Stimulated activated CD8-positive, alpha-beta memory T cell treated with anti-CD3 and anti-CD28 coated beads, Interleukin-12 subunit alpha, Interleukin-12 subunit beta, amount 100 ng/mL, for 1 hour (primary cell): ENCODE results near the gene ERP44.
A peak's percentile ranks its signal among the peaks of the same experiment; 100 is the strongest.
"Not testable (repeated sequence)": the region's sequence is repeated elsewhere in the genome, so short reads cannot be mapped to it uniquely, and the experiment has no call there.

Source experiments
- DNase-seq: peaks from one replicate; pipeline ENCODE4 v3.0.0-alpha.2; 2020; ENCODE audit warnings: low read depth

ERP44 gene

DNA sequence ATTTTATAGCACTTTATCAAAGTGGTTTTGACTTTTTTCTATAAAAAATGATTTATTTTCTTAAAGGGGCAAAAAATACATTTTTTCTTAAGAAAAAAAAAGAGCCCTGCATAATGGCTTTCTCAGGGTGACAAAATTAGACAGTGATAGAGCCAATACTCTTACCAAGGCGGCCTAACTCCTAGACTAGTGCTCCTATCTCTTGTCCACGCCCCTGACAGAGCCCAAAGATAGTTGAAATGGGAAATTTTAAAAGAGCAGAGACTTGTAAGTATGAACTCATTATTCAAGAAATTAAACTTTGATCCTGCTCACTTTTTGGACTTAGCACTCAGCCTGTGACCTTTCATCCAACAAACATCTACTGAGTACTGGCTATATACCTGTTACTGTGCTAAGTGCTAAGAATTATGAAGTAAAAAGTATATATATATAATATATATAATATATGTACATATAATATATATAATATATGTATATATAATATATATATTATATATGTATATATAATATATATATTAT lies 1.4 kb upstream of the ERP44 start:
- no peak for DNase-seq

DNA sequence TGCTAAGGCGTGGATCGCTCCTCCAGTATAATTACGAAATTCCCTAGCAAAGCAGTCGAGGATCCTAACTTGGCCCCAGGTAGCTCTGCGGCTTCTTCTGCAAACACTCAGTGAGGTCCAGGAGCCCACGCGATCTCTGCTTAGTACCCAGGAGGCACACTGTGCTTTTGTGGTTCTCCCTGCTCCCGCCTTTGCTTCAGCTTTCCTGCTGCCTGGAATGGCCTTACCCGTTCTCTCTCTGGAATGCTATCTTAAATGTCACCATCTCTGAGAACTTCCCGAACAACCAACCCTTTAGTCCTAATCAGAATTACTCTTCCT lies 882 bp upstream of the ERP44 start:
- DNase-seq = no peak

DNA sequence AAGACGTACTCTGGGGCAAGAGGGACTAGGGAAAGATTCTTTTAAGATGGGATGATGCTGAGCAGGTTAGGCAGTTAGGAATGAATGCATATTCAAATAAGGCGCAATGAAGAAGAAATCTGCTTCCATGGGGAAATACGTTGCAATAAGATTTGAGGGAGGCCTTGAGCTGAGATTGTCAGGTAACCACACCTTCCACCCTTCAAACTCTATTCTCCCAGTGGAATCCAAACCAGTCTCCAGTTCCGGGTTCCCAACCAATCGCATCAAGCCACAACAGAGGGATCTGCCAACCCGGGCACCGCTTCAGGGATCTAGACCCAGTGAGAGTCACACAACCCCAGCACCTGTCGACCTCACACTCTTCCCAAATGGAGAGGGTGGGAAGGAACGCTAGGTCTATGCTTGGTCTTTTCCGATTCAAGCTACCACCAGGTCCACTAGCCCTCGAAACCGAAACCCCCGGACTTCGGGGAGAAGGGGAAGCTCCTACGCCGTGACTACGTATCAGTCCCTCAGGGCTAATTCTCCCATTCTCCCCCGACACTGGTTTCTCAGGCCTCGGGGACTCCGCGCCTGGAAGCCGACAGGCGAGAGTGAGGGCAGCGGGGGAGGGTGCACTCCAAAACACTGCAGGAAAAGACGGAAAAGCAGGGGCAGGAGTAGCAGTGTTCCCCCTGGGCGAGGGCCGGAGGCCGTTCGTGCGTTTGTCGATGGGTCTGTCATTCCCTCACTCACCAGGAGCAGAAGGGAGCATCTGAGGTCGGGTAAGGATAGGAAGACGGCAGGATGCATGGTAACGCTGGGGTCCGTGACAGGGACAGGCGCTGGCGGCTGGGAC lies 534 bp downstream of the ERP44 start:
- DNase-seq = peak; percentile 2

DNA sequence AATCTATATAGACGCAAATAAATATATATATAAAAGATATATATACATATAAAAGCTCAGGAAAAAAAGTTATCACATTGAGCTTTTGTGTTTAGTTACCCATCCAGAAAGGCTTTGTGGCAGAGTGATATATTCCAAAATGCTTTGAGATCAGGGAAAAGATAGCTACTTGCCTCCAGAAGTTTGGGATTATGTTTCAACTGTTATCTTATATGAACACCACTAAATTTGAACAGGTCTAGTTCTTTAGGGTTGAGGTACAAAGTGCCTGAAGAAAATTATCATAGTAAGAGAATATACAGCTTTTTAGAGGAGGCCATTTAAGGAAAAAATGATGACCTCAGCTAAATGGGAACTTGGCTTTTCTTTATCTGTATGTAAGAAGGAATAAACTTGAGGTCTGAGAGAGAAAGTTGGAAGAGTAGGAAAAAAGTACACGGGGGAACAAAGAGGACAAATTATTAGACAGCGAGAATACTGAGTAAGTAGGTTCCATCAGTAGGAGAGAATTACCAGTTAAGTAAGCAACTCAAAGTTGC lies 2.4 kb downstream of the ERP44 start:
- DNase-seq = no peak

DNA sequence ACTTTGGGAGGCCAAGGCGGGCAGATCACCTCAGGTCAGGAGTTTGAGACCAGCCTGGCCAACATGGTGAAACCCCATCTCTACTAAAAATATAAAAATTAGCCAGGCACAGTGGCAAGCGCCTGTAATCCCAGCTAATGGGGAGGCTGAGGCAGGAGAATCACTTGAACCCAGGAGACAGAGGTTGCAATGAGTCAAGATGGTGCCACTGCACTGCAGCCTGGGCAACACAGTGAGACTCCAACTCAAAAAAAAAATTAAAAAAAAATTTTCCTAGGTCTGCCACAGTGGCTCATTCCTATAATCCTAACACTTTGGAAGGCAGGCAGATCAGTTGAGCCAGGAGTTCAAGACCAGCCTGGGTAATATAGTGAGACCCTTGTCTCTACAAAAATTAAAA lies 4.4 kb downstream of the ERP44 start:
- not testable (repeated sequence) for DNase-seq

DNA sequence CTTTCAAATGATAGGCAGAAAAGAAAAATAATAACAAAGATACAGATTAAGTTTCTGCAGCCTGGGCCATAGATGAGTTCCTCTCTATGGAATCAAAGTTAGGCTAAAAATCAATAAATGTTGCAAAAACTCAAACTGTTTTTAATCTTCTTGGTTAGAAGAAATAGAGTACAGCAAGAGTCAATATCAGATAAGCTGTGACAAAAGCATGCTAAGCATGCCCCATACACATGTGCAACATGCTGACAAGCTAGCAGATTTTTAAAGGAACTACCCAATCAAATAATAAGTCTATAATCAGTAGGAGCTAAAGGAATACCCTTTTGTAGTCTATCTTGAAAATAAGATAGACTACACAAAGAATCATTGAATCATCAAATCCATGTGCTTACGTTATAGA lies 6.7 kb downstream of the ERP44 start:
- DNase-seq = no peak

DNA sequence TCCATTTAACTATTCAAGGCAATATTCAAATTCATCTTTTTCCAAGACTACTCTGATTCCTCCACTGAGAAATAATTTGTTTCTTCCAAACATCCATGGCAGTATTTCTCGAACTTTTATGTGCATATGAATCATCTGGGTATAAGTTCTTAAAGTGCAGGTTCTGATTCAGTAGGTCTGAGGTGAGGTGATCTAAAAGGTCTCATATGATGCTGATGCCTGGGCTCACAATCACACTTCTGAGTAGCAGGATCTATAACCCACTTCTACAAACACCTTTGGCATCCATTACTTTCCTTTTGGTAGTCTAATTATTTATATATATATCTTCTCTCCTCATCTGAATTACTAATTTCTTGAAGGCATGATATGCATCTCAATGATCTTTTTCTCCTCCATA lies 7.2 kb downstream of the ERP44 start:
- DNase-seq = no peak

DNA sequence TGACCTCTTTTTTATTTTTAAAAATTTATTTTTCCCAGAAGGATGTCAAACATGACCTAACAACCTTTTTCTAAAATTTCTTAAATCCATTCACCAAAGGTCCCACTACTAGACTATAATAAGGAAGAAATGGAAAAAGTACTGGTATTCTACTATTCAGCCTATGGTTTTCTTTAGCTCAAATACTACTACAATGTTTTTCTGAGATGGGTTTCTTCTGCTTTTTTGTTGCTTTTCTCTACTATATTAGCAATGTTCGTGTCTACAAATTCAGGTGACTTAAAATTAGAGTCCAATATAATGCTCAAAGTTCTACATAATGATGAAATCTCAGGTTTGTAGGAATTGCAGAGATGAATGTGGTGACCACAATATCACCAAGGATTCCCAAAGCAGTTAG lies 7.9 kb downstream of the ERP44 start:
- no peak for DNase-seq

DNA sequence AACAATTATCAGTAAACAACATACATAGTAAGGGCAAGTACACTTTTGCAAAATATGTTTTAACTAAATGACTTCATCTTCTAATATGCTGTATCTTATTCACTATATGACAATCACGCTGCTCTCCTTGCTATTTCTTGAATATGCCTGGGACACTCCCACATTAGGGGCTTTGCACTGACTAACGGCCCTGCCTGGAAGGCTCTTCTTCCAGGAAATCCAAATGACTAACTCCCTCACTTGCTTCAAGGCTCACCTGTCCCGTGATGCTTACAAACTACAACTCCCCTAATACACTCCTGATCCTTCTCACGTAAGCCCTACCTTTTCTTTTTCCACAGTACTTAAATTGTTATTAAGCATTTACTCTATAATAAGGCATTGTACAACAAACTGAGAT lies 10.6 kb downstream of the ERP44 start:
- DNase-seq = no peak

DNA sequence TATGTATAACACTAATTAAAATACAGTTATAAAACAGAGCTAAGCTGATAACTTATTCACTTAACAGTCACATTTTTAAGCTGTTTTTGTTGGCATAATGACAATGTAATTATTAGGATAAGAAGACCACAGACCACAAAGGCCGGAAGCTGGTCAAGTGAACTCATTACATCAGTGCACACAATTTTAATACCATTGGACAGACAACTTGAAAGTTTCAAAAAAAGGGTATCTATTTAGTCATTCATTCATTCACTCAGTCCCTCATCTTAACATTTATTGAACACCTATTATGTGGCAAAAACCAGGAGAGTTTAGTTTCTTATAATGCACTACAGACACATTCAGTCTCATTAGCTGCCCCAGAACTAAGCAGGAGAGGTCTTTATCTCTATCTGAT lies 11.6 kb downstream of the ERP44 start:
- DNase-seq = no peak

DNA sequence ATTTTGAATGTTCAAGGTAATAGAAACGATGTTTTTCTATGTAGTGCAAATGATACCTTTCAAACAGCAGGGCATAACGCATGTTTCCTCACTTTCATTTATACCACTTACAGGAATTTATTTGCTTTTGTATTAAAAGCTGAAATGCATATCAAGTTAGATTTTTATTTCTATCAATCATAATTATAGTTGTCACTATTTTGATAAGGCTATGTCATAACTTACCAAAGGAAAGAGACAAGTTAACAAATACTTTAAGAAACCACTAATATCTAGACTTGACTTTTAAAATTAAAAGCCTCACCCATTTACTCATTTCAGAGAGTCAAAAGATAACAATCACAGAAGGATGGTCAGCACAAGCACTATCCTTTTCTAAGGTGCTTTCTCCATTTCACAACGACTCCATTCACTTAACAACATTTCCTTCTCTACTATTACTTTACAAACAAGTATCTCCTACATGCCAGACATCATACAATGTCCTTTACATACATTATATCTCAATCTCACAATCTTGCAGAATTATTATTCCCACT lies 12.6 kb downstream of the ERP44 start:
- no peak for DNase-seq

DNA sequence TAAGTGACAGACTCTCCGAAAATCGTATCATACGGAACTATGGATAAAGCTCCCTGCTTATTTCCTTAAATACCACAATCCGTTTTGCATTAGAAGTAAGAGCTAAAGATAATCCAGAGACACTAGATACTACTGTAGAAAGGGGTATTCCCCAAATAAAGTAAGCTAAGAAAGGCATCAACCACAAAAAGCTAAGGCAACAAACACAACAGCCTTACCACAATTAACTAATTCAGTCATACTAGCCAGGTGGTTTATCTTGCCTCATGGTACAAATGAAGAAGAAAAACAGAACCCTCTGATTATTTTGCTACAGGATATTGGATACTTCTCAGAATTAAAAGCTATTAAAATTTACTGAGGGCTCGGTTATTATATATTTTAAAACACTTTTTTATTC lies 14.1 kb downstream of the ERP44 start:
- no peak for DNase-seq

DNA sequence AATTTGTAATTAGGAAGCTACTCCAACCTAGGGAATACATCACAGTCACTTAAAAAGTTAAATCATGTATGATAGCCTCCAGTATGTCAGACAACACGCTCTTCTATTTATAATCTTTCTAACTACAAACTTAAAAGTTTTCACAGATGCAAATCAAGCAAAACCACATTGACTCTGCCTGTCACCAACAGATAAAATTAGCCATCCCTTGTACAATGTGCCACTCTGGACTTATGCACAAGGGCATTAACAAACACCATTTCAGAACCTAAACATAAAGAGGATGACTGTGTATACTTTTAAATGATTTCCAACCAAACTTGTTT lies 14.7 kb downstream of the ERP44 start:
- DNase-seq = no peak

DNA sequence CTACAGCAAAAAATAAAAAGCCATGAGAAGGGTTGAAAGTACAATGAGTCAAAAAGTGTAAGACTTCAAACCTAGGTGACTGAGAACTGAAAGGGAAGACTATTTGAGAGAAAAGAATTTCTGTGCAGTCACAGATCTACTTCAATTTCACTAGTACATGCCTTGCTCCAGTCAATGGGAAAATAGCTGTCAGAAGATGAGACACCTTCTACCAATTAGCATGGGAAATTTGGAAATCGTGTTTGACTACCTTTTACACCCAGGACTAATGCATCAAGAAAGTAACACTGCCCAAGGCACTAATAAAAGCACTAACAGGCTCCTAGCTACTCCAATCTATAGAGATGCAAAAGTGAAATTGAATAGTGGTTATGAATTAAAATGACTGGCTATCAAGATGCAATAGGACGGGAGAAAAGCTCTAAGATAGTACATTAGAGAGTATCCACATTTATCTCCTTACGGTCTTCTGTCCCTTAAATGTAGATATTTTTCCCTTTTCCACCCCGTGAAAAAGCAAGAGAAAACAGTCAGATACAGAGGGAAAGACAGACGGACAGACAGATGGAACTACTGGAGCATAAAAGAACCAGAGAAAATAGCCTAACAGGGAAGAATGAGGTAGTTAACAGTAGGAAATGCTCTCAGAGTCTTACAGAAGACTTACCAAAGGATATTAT lies 15.2 kb downstream of the ERP44 start:
- no peak for DNase-seq

DNA sequence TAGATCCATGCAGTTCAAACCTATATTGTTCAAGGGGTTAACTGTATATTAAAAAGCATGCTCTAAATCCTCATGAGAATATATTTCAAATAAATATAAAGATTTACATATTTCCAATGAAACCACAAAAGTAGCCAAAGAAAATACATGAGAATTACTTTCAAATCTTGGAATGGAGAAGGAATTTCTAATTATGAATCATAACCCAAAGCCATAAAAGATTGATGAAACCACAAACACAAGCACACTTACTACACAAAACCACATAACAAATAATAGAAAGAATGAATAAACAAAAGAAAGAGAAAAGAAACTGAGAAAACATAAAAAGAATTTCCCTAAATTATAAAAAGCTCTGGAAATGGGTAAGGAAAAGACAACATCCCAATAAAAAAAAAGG lies 16.0 kb downstream of the ERP44 start:
- DNase-seq = no peak

DNA sequence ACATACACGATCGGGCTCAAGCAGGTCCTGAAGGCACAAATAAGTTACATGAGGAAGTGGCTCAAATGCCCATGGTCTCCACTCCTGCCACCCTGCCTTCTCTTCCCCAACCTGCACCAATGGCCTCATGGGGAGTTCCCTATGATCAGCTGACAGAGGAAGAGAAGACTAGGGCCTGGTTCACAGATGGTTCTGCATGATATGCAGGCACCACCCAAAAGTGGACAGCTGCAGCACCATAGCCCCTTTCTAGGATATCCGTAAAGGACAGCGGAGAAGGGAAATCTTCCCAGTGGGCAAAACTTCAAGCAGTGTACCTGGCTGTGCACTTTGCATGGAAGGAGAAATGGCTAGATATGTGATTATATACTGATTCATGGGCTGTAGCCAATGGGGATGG lies 22.5 kb downstream of the ERP44 start:
- not testable (repeated sequence) for DNase-seq

DNA sequence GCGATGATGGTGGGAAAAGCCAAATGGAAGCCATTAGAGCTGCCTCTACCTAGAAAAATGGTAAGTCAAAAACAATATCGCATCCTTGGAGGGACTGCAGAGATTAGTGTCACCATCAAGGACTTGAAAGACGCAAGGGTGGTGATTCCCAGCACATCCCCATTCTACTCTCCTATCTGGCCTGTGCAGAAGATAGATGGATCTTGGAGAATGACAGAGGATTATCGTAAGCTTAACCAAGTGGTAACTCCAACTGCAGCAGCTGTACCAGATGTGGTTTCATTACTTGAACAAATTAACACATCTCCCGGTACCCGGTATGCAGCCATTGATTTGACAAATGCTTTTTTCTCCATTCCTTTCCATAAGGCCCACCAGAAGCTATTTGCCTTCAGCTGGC lies 23.8 kb downstream of the ERP44 start:
- no peak for DNase-seq

DNA sequence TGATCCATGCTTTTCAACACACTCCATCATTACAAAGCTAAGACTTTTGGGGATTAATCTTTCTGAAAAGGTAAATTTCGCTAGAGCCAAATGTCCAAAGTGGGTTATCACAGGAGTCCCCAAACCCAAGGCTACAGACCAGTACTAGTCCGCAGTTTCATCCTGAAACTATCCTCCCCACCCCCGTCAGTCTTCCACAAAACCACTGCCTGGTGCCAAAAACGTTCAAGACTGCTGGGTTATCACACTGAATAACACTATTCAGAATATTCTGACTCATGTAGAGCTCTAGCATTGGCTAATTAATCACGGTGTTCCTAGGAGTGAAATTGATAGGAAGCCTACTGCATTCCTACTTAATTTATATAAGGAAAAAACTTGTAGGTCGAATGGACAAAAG lies 24.7 kb downstream of the ERP44 start:
- no peak for DNase-seq

DNA sequence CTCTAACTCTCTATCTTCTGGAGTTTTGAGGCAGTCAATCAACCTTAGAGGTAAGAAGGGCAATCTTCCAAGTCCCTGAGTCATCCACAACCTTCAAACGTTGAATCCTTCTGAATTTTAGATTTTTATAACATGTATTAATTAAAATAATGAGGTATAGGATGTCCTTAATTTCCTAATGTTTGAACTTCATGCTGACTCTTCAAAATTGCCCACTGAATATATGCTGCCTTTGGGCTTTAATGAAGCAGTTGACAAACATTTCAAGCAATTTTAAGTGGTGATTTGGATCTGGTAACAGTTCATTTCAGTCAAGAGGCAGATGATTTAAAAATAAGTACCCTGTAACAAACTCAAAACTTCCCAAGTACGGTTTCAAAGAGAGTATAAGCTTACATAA lies 26.0 kb downstream of the ERP44 start:
- DNase-seq = no peak

DNA sequence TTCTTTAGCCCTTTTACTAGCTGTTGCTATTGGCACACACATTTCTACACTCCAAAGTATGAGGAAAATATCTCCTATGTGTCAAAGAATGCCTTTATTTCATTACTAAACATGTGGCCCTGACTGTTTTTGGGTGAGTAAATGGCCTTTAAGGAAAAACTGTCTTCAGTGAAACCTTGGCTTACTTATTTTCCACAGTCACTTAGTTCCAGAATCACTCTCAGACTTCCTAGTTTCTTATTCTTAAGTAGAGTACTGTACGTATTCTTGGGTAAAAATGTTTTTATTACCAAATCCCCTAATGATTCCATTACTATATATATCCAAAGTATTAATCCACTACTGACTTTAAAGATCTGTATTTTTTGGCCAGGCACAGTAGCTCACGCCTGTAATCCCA lies 27.5 kb downstream of the ERP44 start:
- no peak for DNase-seq

DNA sequence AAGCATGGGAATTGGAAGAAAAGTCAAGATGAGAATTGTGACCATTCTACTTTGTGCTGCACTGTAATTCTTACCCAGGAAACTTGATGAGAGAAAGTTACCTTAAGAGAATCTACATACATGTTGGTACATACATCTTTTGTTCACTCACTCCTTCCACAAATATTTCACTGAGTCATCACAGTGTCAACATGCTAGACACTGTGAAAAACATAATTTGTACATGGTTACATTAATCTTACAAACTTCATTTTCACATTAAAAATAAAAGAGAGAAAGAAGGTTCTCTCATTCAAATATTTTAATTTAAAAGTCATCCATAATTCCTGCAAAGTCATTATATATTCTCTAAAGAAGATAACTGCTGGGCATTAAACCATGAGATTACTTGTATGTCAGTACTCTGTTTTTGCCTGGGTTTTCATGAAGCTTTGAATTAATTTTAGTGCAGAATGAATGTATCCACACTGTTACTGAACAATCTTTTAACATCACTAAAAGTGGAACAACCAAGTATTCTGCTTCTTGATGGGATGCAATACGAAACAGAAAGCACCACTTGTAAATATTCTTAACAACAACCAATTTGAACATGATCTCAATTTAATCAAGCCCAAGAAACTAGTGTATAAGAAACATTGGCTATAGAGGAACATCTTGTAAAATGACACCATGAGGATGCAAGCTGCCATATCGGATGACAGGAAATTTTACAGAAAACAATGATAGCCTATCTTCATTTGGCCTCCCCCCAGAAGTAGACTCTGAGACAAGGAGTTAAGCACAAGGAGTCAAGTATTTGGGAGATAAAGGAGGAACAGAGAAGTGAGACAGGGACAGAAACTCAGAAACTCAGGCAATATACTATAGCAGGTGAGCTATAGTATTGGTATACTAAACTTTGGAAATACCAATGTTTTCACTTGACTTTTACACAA lies 28.4 kb downstream of the ERP44 start:
- no peak for DNase-seq

DNA sequence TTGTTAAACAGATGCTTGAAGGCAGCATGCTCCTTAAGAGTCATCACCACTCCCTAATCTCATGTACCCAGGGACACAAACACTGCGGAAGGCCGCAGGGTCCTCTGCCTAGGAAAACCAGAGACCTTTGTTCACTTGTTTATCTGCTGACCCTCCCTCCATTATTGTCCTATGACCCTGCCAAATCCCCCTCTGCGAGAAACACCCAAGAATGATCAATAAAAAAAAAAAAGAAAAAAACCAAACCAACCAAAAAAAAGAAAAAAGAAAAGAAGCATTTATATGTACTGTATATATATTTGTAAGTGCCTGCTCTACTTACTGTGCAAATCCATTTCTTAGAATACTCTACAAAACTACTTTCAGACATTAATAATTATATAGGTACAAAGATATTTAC lies 29.7 kb downstream of the ERP44 start:
- DNase-seq = not testable (repeated sequence)
